Measurements from ENCODE around the gene NSUN7.
A peak's percentile ranks its signal among the peaks of the same experiment; 100 is the strongest.

The NSUN7 gene

GRCh38 chr4:40822420-40823166 is 72.8 kb downstream of the NSUN7 start:
- no peak for DNase-seq

DNA sequence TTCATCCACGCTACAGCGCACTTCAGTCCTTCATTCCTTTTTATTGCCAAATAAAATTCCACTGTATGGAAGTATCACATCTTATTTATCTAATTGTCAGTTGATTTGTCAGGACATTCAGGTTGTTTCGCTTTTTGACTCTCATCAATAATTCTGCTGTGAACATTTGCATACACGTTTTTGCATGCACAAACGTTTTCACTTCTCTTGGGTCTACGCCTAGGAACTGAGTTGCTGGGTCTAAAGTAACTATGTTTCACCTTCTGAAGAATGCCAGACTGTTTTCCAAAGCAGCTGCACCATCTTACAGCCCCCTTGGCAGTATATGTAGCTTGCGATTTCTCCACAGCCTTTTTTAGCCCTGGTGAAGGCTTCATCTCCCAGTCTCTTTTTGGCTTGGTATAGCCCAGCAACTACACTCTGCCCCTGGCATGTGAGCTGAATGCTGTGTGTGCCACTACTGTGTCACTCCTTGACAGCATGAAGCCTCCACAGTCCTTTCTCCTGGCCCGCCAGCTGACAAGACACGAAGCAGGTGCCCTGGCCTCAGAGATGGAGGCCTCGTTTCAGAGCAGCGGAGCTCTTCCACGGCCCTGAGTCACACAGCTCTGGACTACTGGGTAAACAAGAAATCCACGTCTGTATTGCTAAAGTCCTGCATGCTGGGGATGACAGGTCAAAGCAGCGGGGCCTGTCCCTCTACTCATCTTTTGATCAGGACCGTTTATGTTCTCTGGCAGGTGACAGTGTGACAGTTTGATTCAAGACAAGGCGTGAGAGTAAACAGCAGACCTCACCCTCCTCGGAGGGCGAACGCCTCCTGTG is 75.5 kb downstream of the NSUN7 start:
- DNase-seq, result no peak

DNA sequence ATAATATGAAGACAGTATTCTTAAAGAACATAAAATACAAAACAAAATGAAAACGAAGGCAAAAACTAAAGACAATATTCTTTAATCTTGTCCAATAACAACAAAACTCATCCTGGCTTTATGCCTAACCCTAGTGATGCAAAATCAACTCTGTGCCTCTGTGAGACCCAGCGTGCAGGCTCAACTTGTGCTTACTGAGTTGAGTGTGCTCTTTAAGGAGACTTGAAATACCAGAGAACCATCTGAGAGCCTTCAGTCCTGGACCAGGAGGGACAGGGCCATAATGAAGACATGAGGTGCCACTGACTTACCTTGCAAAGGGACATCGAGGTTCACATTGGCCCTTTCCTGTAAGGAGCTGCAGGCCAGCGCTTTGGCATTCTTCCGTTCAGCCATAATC is 77.1 kb downstream of the NSUN7 start:
- DNase-seq, result no peak

DNA sequence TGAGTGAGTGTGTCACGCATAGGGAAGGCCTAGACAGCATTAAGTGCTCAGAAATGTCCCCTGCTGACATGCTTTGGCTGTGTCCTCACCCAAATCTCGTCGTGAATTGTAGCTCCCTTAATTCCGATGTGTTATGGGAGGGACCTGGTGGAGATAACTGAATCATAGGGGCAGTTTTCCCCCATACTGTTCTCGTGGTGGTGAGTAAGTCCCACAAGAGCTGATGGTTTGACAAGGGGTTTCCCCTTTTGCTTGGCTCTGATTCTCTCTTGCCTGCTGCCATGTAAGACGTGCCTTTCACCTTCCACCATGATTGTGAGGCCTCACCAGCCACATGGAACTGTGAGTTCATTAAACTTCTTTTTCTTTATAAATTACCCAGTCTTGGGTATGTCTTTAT is 78.0 kb downstream of the NSUN7 start:
- DNase-seq, result no peak

GRCh38 chr4:40828661-40829060 is 78.9 kb downstream of the NSUN7 start:
- DNase-seq, result no peak

DNA sequence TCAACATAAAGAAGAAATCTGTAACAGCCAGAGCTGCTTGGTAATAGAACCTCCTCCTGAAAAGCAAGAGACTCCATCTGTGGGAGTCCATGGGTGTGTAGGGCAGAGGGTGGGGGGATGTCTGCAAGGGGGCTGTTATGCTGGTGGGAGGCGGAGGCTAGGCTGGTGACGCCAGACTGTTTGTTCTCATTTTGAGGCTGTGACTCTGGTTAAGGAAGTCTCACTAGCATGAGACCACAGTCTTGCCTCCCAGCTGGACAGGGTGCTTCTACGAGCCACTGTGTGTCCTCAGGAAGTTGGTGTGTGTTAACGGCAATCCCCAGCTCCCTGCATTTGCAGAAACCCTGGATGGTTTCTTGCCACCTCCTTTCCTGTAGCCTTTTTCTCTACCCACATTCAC is 79.8 kb downstream of the NSUN7 start:
- no peak for DNase-seq

GRCh38 chr4:40831146-40831907 is 81.6 kb downstream of the NSUN7 start:
- DNase-seq, result no peak

- no peak for DNase-seq
Observed at GRCh38 chr4:40832175-40832574, 82.4 kb downstream of the NSUN7 start.

GRCh38 chr4:40833212-40833611 is 83.5 kb downstream of the NSUN7 start:
- no peak for DNase-seq

GRCh38 chr4:40837094-40837870 is 87.5 kb downstream of the NSUN7 start:
- peak; percentile 59 for DNase-seq

DNA sequence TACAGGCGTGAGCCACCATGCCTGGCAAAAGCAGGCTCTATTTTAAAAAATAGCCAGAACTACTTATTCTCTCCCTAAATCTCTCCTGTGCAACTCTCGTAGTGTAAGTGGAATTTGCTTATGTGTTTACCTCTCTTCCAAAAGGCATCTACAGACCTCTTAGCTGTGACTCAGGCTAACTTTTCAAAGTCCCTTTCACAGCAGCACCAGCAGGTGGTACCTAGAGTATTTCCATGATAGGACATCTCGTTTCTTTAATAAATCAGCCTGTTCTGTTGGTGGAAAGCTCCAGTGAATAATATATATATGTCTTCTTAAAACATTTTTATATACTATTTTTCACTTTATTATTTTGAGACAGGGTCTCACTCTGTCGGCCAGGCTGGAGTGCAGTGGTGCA is 89.0 kb downstream of the NSUN7 start:
- DNase-seq, result no peak

- no peak for DNase-seq
Observed at GRCh38 chr4:40840255-40840984, 90.7 kb downstream of the NSUN7 start.

DNA sequence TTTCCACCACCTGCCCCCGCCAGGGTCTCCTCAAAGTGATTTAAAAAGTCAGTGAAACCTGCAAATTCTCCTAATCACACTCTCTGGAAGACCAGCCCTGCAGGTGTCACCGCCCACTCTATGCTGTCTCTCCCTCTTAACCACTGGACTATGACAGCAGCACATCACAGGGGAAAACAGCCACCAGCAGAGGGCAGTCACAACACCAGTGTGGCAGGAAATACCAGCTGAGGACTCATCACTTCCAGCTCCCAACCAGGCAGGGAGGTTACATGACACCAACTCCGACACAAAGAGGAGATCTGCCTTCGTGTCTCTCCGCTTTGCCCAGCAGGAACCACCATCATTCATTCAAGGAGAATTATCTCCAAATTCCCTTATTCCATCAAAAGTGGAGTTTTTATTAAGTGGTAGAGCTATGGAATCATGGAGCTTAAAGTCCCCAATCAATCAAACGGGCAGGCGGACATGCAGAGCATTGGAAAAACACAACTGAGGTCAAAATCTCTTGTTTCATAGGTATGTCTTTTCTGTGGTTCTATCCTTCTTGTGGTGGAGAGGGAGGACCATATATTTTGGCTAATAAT is 91.3 kb downstream of the NSUN7 start:
- peak; percentile 58 for DNase-seq

GRCh38 chr4:40842318-40842717 is 92.6 kb downstream of the NSUN7 start:
- DNase-seq, result peak; percentile 64

DNA sequence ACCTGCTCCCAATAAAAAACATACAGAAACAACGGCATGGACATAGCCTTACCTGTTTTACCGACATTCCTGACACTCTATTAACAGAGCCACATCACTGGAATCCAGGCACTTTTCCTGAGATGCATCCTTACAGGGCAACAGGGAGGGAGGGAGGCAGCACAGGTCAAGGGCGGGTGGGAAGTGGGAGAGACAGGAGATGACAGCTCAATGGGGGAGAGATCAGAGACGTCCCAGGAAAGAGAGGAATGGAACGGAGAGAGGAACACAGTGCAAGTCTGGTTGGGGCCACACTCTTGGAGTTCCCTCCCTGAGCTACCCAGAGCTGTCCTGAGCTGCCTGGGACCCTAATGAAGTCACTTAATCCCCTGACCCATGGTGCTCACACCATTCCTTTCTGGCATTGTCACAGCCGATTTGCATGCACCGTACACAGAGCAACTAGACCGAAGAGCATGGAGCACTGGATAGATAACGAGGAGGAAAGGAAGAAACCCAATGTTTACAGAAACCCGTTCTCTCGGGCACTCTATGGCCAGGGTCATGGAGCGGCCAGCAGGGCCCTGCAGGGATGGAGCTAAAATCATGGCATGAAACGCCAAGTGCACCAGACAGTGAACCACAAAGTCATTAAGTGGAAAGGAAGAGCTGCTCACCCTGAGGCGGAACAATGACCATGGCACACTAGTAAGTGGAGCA is 93.1 kb downstream of the NSUN7 start:
- no peak for DNase-seq

- DNase-seq, result peak; percentile 17
Observed at GRCh38 chr4:40843696-40844095, 93.9 kb downstream of the NSUN7 start.

DNA sequence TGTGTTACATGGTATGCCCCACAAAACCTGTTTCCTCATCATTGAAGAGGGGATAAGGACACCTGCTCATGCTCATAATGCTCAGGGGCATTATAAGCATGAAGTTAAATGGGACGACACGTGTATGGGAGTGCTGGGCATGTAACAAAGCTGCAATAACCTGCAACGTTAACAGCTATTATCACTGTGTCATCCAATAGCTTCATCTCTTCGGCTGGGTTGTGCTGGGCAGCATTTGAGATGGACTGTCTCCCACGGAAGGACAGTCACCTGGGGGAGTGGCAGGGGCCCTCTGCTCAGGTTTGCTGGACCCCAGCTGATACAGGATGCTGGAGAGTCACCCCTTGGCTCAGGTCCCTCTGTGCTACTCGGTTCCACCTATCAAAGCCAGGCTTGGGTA is 94.5 kb downstream of the NSUN7 start:
- no peak for DNase-seq

DNA sequence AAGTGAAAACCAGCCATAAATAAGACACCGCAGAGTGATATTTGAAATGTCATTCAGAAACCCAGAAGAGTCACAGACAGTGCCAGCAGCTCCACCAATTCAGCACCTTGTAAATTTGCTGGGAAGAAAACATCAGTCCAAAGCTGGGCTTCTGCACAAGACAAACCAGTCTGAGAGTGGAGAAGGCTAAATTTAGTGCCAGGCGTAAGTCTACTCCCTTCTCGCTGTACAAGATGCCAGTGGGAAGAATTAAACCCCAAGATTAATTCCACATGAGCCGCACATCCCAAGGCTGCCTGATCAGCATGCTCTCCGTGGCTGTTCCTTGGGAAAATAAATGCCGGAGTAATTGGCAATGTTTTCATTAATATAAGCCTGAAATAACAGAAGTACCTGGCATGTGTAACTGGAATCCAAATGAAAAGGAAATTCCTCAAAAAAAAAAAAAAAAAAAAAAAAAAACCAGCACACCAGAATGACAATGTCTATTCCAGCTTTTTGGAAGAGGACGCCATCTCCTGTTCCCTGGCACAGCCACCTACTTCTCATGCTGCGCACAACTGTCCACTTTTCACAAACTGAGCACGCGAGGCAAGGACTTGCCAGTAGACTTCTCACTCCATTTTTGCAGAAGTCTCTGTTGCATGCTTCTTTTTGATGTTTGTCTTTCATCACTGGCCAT is 95.5 kb downstream of the NSUN7 start:
- no peak for DNase-seq

DNA sequence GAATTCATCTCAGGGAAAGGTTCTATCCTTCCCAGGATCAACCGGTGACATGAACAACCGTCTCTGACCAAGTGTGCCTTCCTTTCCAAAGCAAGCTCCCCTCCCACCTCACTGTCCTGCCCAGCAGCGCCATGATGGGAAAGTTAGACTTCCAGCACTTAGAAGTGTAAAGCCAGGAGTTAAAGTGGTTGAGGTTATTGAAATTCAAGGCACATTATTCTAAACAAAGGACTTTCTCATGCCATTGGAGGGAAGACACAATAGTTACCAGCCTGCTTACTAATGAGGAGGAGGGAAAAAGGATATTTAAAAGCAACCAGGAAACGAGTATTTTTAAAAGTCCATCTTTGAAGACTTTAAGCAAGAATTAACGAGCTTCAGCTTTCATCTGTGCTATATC is 96.8 kb downstream of the NSUN7 start:
- DNase-seq, result no peak

DNA sequence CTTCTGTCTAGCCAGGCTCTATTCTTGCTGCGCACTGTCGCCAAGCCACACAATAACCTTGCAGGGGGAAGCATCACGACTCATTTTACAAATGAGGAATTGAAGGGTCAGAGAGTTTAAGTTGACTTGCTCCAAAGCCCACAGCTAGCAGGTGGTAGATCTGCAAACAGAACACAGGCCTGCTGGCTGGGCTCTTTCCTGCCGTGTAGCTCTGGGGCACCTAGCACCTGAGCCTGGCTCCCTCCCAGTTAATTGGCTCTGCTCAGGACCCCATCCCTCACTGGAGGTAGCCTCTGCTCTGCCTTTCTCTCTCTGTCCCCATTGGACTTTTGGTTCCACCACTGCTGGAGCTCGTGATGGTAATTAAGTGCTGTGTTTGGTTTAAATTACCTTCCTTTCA is 98.5 kb downstream of the NSUN7 start:
- DNase-seq, result no peak
